GM19239 (cell line): ENCODE measurements around the gene SLC35B2.
A peak's percentile ranks its signal among the peaks of the same experiment; 100 is the strongest.

ENCODE experiments used
- DNase-seq: peaks from one replicate; pipeline ENCODE4 v3.0.0; 2011; ENCODE audit warnings: low spot score; ENCODE audit not compliant: insufficient read length
- FAIRE-seq: peaks from 2 replicates; lab custom pipeline; 2011; peaks lifted over from hg19 to GRCh38; lab: Jason Lieb, UNC

The SLC35B2 gene

GRCh38 chr6:44255871-44256774 is 1.2 kb downstream of the SLC35B2 start:
- DNase-seq (no peak), FAIRE-seq (no peak)

- no peak for DNase-seq
- no peak for FAIRE-seq
These were observed 2.1 kb downstream of the SLC35B2 start for GRCh38 chr6:44255105-44255808.

GRCh38 chr6:44254191-44255104 is 2.9 kb downstream of the SLC35B2 start:
- FAIRE-seq (no peak), DNase-seq (no peak)

- DNase-seq (no peak), FAIRE-seq (no peak)
These were observed 3.8 kb downstream of the SLC35B2 start for GRCh38 chr6:44253307-44254101.

- FAIRE-seq (no peak), DNase-seq (no peak)
These were observed 5.5 kb downstream of the SLC35B2 start for GRCh38 chr6:44251576-44252524.

- FAIRE-seq (no peak), DNase-seq (no peak)
These were observed 6.6 kb downstream of the SLC35B2 start for GRCh38 chr6:44250718-44251123.

GRCh38 chr6:44250067-44250717 is 7.1 kb downstream of the SLC35B2 start:
- DNase-seq (no peak), FAIRE-seq (no peak)

GRCh38 chr6:44249082-44249748 is 8.1 kb downstream of the SLC35B2 start:
- FAIRE-seq = no peak
- no peak for DNase-seq

GRCh38 chr6:44248579-44248978 is 8.7 kb downstream of the SLC35B2 start:
- DNase-seq (no peak), FAIRE-seq (no peak)

GRCh38 chr6:44247338-44248302 is 9.7 kb downstream of the SLC35B2 start:
- no peak for FAIRE-seq
- no peak for DNase-seq

GRCh38 chr6:44246663-44247337 is 10.5 kb downstream of the SLC35B2 start, which contains the start of gene HSP90AB1:
Gene HSP90AB1 (plus strand): TSS chr6:44247101. CDS start chr6:44248630, 1,529 bp downstream.
- DNase-seq (peak; percentile 80), FAIRE-seq (peak; percentile 93)

- no peak for DNase-seq
- FAIRE-seq = no peak
These were observed 11.2 kb downstream of the SLC35B2 start for GRCh38 chr6:44245912-44246662.

GRCh38 chr6:44245391-44245911 is 11.9 kb downstream of the SLC35B2 start:
- DNase-seq (no peak), FAIRE-seq (peak; percentile 18)

- DNase-seq (no peak), FAIRE-seq (no peak)
These were observed 14.0 kb downstream of the SLC35B2 start for GRCh38 chr6:44243345-44243744.
